H1 (cell line): ENCODE results near the gene ERFE. TPM values are rescaled to one million over a fixed set of nuclear protein-coding genes. Genes with fewer than 3 reads are reported as not detected.

ENCODE experiments used
- CTCF ChIA-PET: fragments of 300-600 bp; sonication (Branson Sonifier 250); formaldehyde crosslinking; loops from one replicate; lab custom pipeline; 2021; ENCODE audit not compliant: partially characterized antibody; lab: Charles Lee
- POLR2A ChIA-PET: fragments of 300-600 bp; sonication (Branson Sonifier 250); formaldehyde crosslinking; loops from one replicate; lab custom pipeline; 2021; ENCODE audit warnings: inconsistent platforms; ENCODE audit not compliant: partially characterized antibody; lab: Charles Lee
- DNase-seq, 2 experiments: peaks; one replicate each; pipeline versions ENCODE4 v3.0.0 to v3.0.0-alpha.2; 2010 to 2022; ENCODE audit warnings: low spot score in 2 of 2, low read depth in 1 of 2, mixed read lengths in 1 of 2
- FAIRE-seq: peaks from 2 replicates; lab custom pipeline; 2011; peaks lifted over from hg19 to GRCh38; lab: Jason Lieb, UNC
- H2AFZ ChIP-seq: 2 replicates; pipeline ENCODE4 v1.8.1; 2012; ENCODE audit warnings: low read length, inconsistent platforms
- H2AK5ac ChIP-seq: 2 replicates; pipeline ENCODE4 v1.6.1; 2013; ENCODE audit warnings: low read depth, low read length
- H2BK120ac ChIP-seq: replicated peaks from 2 replicates; pipeline ENCODE3; 2013; ENCODE audit warnings: low read depth, low read length, inconsistent platforms
- H2BK12ac ChIP-seq: 2 replicates; pipeline ENCODE4 v1.6.1; 2013; ENCODE audit warnings: low read depth, low read length
- H2BK15ac ChIP-seq: 2 replicates; pipeline ENCODE4 v1.6.1; 2013; ENCODE audit warnings: low read length
- H2BK20ac ChIP-seq: 2 replicates; pipeline ENCODE4 v1.6.1; 2013; ENCODE audit warnings: low read length
- H2BK5ac ChIP-seq: 2 replicates; pipeline ENCODE4 v1.6.1; 2013; ENCODE audit warnings: low read depth, low read length
- H3K14ac ChIP-seq: 2 replicates; pipeline ENCODE4 v1.6.1; 2013; ENCODE audit warnings: inconsistent platforms; ENCODE audit not compliant: insufficient read length
- H3K18ac ChIP-seq: 2 replicates; pipeline ENCODE4 v1.6.1; 2013; ENCODE audit warnings: low read length; ENCODE audit errors: extremely low read depth
- H3K23ac ChIP-seq: 2 replicates; pipeline ENCODE4 v1.6.1; 2013; ENCODE audit warnings: inconsistent platforms; ENCODE audit not compliant: insufficient read length
- H3K23me2 ChIP-seq: 2 replicates; pipeline ENCODE4 v1.6.1; 2013; ENCODE audit warnings: low read depth, low read length
- H3K27ac ChIP-seq: 2 replicates; pipeline ENCODE4 v1.6.1; 2011; ENCODE audit warnings: low read depth, low read length, inconsistent platforms
- H3K27me3 ChIP-seq, 4 experiments: replicated peaks in 1 of 4; 1 replicate in 1 of 4; 2 replicates in 3 of 4; pipeline versions ENCODE4 v1.6.1 to v1.8.1; 2011 to 2013; ENCODE audit warnings: low read length in 3 of 4, mild to moderate bottlenecking in 3 of 4, inconsistent platforms in 2 of 4, mixed read lengths in 2 of 4, moderate library complexity in 1 of 4; ENCODE audit not compliant: control insufficient read depth in 3 of 4, insufficient read depth in 3 of 4; ENCODE audit errors: extremely low read depth in 1 of 4
- H3K36me3 ChIP-seq, 4 experiments: 2 replicates each; pipeline versions ENCODE4 v1.6.1 to v1.8.1; 2011 to 2013; ENCODE audit warnings: mild to moderate bottlenecking in 4 of 4, low read length in 3 of 4, moderate library complexity in 2 of 4, control low read depth in 1 of 4, inconsistent platforms in 1 of 4; ENCODE audit not compliant: insufficient read depth in 4 of 4, control insufficient read depth in 2 of 4
- H3K4ac ChIP-seq: replicated peaks from 2 replicates; pipeline ENCODE3; 2013; ENCODE audit warnings: low read length, low read depth, mixed read lengths, inconsistent platforms; ENCODE audit not compliant: insufficient read length
- H3K4me1 ChIP-seq, 4 experiments: replicated peaks in 1 of 4; 1 replicate in 1 of 4; 2 replicates in 3 of 4; pipeline versions ENCODE4 v1.6.1 to v1.8.1; 2011 to 2013; ENCODE audit warnings: low read length in 3 of 4, inconsistent platforms in 2 of 4, mixed read lengths in 1 of 4; ENCODE audit not compliant: insufficient read depth in 4 of 4, control insufficient read depth in 3 of 4
- H3K4me2 ChIP-seq, 2 experiments: 2 replicates each; pipeline versions ENCODE4 v1.6.1 to v1.8.1; 2011 to 2013; ENCODE audit warnings: low read depth in 2 of 2, low read length in 2 of 2, control low read depth in 1 of 2, inconsistent platforms in 1 of 2, mild to moderate bottlenecking in 1 of 2; ENCODE audit not compliant: insufficient read depth in 1 of 2
- H3K4me3 ChIP-seq, 4 experiments: fragments of 200-600, 300-600 bp in 1 of 4; sonication (generic), shearing (Covaris generic), sonication (Bioruptor Twin) in 1 of 4; 2 replicates each; pipeline versions ENCODE4 v1.5.1 to v1.8.1; 2011 to 2016; ENCODE audit warnings: low read length in 4 of 4, low read depth in 3 of 4, control low read depth in 2 of 4, inconsistent platforms in 2 of 4, mild to moderate bottlenecking in 2 of 4, mixed read lengths in 1 of 4, moderate library complexity in 1 of 4; ENCODE audit not compliant: insufficient read depth in 2 of 4; ENCODE audit errors: extremely low read depth in 1 of 4
- H3K56ac ChIP-seq: replicated peaks from 2 replicates; pipeline ENCODE3; 2013; ENCODE audit warnings: low read depth, mild to moderate bottlenecking, mixed read lengths, low read length, inconsistent platforms; ENCODE audit not compliant: insufficient read length
- H3K79me1 ChIP-seq: 2 replicates; pipeline ENCODE4 v1.6.1; 2013; ENCODE audit warnings: low read depth, low read length, control low read depth
- H3K79me2 ChIP-seq, 2 experiments: 2 replicates each; pipeline versions ENCODE4 v1.6.1 to v1.8.1; 2012 to 2013; ENCODE audit warnings: low read length in 2 of 2, mild to moderate bottlenecking in 2 of 2, inconsistent platforms in 1 of 2; ENCODE audit not compliant: insufficient read depth in 2 of 2, control insufficient read depth in 1 of 2
- H3K9ac ChIP-seq, 4 experiments: replicated peaks in 1 of 4; 1 replicate in 1 of 4; 2 replicates in 3 of 4; pipeline versions ENCODE4 v1.6.1 to v1.8.1; 2011 to 2013; ENCODE audit warnings: low read depth in 3 of 4, low read length in 3 of 4, control low read depth in 2 of 4, mild to moderate bottlenecking in 2 of 4, moderate library complexity in 2 of 4, inconsistent platforms in 1 of 4; ENCODE audit errors: extremely low read depth in 1 of 4
- H3K9me3 ChIP-seq, 2 experiments: 2 replicates each; pipeline versions ENCODE4 v1.6.1 to v1.8.1; 2012 to 2013; ENCODE audit warnings: mild to moderate bottlenecking in 2 of 2, moderate library complexity in 2 of 2, control low read depth in 1 of 2, inconsistent platforms in 1 of 2, low read depth in 1 of 2, low read length in 1 of 2, mixed read lengths in 1 of 2; ENCODE audit not compliant: insufficient read depth in 2 of 2
- H4K20me1 ChIP-seq, 2 experiments: replicated peaks in 1 of 2; 2 replicates each; pipeline versions ENCODE3 to v1.8.1; 2011 to 2013; ENCODE audit warnings: inconsistent platforms in 2 of 2, low read length in 2 of 2, mild to moderate bottlenecking in 1 of 2; ENCODE audit not compliant: insufficient read depth in 2 of 2, control insufficient read depth in 1 of 2
- H4K5ac ChIP-seq: 2 replicates; pipeline ENCODE4 v1.6.1; 2013; ENCODE audit warnings: low read length, low read depth, mixed read lengths, inconsistent platforms; ENCODE audit not compliant: insufficient read length
- H4K8ac ChIP-seq: 2 replicates; pipeline ENCODE4 v1.8.0; 2013; ENCODE audit warnings: mild to moderate bottlenecking, moderate library complexity, low read length, inconsistent platforms; ENCODE audit not compliant: insufficient read depth; ENCODE audit errors: extremely low read depth
- H4K91ac ChIP-seq: replicated peaks from 2 replicates; pipeline ENCODE3; 2013; ENCODE audit warnings: low read length, mixed read lengths, inconsistent platforms; ENCODE audit not compliant: insufficient read length
- CBX8 ChIP-seq: fragments of 300-800, 300-1000 bp; sonication (generic); IDR thresholded peaks from 2 replicates; pipeline ENCODE4 v1.7.1; 2016; ENCODE audit warnings: low read depth, low read length, borderline replicate concordance
- EZH2 ChIP-seq: fragments of 200-600 bp; sonication (generic); IDR thresholded peaks from 2 replicates; pipeline ENCODE4 v1.7.1; 2012; ENCODE audit warnings: low read depth, mild to moderate bottlenecking, moderate library complexity, low read length, inconsistent platforms; ENCODE audit not compliant: severe bottlenecking
- GTF2F1 ChIP-seq: IDR thresholded peaks from 2 replicates; pipeline ENCODE4 v1.6.1; 2012; ENCODE audit warnings: low read depth, low read length, improper control_type of control experiment, borderline replicate concordance
- JUN ChIP-seq: IDR thresholded peaks from 2 replicates; pipeline ENCODE4 v1.6.1; 2011; ENCODE audit warnings: low read depth, mild to moderate bottlenecking, improper control_type of control experiment, low read length
- KDM4A ChIP-seq: IDR thresholded peaks from one replicate; pipeline ENCODE4 v1.7.1; 2012; ENCODE audit warnings: low read depth, mild to moderate bottlenecking, moderate library complexity, low read length, inconsistent platforms; ENCODE audit not compliant: severe bottlenecking
- NRF1 ChIP-seq: IDR thresholded peaks from 2 replicates; pipeline ENCODE4 v1.6.1; 2011; ENCODE audit warnings: mild to moderate bottlenecking, low read depth, low read length, improper control_type of control experiment
- RBBP5 ChIP-seq: IDR thresholded peaks from 2 replicates; pipeline ENCODE4 v1.7.1; 2012; ENCODE audit warnings: low read depth, mild to moderate bottlenecking, inconsistent platforms, low read length, moderate library complexity, borderline replicate concordance
- SIRT6 ChIP-seq: IDR thresholded peaks from one replicate; pipeline ENCODE4 v1.7.1; 2012; ENCODE audit warnings: low read length, inconsistent platforms
- WGBS, 2 experiments: shearing (Covaris generic) in 1 of 2; methylation state at CpG; one replicate each; pipeline versions ENCODE4 v1.1.6 to v1.1.7; 2013 to 2015; ENCODE audit warnings: low lambda C conversion rate in 2 of 2, mixed read lengths in 2 of 2, inconsistent platforms in 1 of 2, low coverage in 1 of 2, missing lambda C conversion rate in 1 of 2; ENCODE audit not compliant: insufficient replicate concordance in 2 of 2, insufficient coverage in 1 of 2, insufficient read length in 1 of 2; ENCODE audit errors: extremely low coverage in 1 of 2, missing lambda C conversion rate in 1 of 2; 5-methylcytosine and 5-hydroxymethylcytosine counted together
- polyA plus RNA-seq, 7 experiments: library from polyadenylated mRNA; depleted of rRNA in 3 of 7; stranded (reverse) in 5 of 7; unstranded in 2 of 7; fragments of >200 nt in 5 of 7; fragments of 200-250 nt in 2 of 7; gene quantifications; 1 replicate in 5 of 7; 2 replicates in 1 of 7; 4 replicates in 1 of 7; pipeline versions ENCODE4 v1.2.1 to v1.2.3, GENCODE V29; 2011 to 2013; ENCODE audit warnings: missing spikeins in 2 of 7, mixed read lengths in 2 of 7
- total RNA-seq: library from RNA; stranded (reverse); fragmentation: NEBNext Ultra II Directional; extraction: Animal tissue kit (Norgen Biotek cat#: 25700); gene quantifications from 2 replicates; pipeline ENCODE4 v1.2.1, GENCODE V29; 2021

Gene ERFE
- total and polyA plus RNA-seq, 2 of the 8 experiments (the other 6 are each of a cell fraction or from before 2014, with no cell fraction given): 2.5 to 3.6 TPM

- ChIA-PET POLR2A (interaction anchor here (1.0 to 1.4 kb wide), 3 partner anchors 12 to 33 kb away, joined by 3 to 5 read pairs (median 3); no protein-coding TSS in a partner anchor), CTCF (interaction anchor here (0.9 to 5.3 kb wide), 6 partner anchors 9 to 204 kb away, joined by 3 to 41 read pairs (median 4); partner anchors contain the start of gene KLHL30)
- Histone ChIP-seq H2BK15ac (no peak overlapping the region), H3K18ac (no peak overlapping the region), H3K4me1 (peaks cover 0 to 13% (median 0%) of the 10 kb centered on the region in 4 experiments; a peak in 2 of 7 replicates), H3K9me3 (0 out of 4 replicates have a peak, but pooled peaks cover 0 to 4% of the 10 kb centered on the region in 2 experiments), H3K27me3 (no peaks in the 10 kb centered on the region), H3K23me2 (peaks cover 15% of the 10 kb centered on the region), H3K79me2 (no peaks in the 10 kb centered on the region), H2BK5ac (no peak overlapping the region), H2BK20ac (no peak overlapping the region), H3K23ac (no peak overlapping the region), H3K36me3 (no peaks in the 10 kb centered on the region; a peak in 1 of 8 replicates), H4K8ac (no peak overlapping the region), H3K79me1 (no peaks in the 10 kb centered on the region), H3K4me3 (no peak overlapping the region), H2BK12ac (0 out of 2 replicates have a peak overlapping the region, but pooled peaks have one; percentile 27), H3K14ac (no peak overlapping the region), H3K56ac (no peak overlapping the region), H3K27ac (no peak overlapping the region), H4K5ac (no peak overlapping the region), H3K4ac (no peak overlapping the region), H3K9ac (no peak overlapping the region), H4K91ac (no peak overlapping the region), H2AK5ac (no peak overlapping the region), H2AFZ (no peak overlapping the region), H2BK120ac (peak overlapping the region; percentile 43), H3K4me2 (0 out of 4 replicates have a peak overlapping the region, but pooled peaks have one; percentile 7 to 40), H4K20me1 (peaks cover 0 to 15% of the 10 kb centered on the region in 2 experiments)
- no peak for FAIRE-seq
- no peak for DNase-seq
- WGBS, 2 experiments: 93% methylated on average over 19 of the region's 22 CpGs; no CpG with 5 or more reads in 1 of the 2 experiments
- TF ChIP-seq JUN (no peak), RBBP5 (no peak), SIRT6 (no peak), GTF2F1 (no peak), CBX8 (no peak), NRF1 (no peak), KDM4A (no peak), EZH2 (no peak)
Measured at GRCh38 chr2:238128061-238128440, 30.7 kb upstream of the ERFE start.
